ENCODE data around the gene HRH2. TPM values are rescaled to one million over a fixed set of nuclear protein-coding genes. Genes with fewer than 3 reads are reported as not detected.
A peak's percentile ranks its signal among the peaks of the same experiment; 100 is the strongest.

HRH2 gene
- total RNA-seq, 2 experiments from 2014 or later, result 2.9 to 3.4 TPM

DNA sequence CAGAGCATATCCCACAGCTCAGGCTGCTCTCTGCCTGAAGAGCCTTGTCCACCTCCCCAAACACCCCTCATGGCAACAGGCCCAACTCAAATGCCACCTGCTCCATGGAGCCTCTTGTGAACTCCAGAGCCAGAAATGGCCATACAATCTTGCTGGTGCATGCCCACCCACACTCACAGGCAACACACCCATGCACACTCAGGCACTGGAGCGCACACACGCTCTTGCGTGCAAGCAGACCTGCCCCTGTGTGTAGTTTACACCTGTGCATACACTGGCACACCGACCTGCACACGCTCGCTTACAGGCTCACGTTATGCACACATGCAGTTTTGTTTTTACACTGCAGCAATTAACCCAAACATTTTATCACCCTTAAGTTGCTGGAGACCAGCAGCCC is 40.0 kb downstream of the HRH2 start:
- Mint-ChIP-seq H3K9me3 (no peaks in the 10 kb centered on the region), H3K36me3 (ENCODE audit: low read depth) (peaks cover 38% of the 10 kb centered on the region), H3K27me3 (no peaks in the 10 kb centered on the region), H3K27ac (peak overlapping the region; percentile 47), H3K4me3 (no peak overlapping the region), H3K4me1 (ENCODE audit: low read depth) (peaks cover 46% of the 10 kb centered on the region)
- Histone ChIP-seq H3K27ac (ENCODE audit: low read depth in 1 of 2, low read length in 2 of 2) (no peak overlapping the region), H3K4me1 (ENCODE audit: insufficient read depth, low read length) (peaks cover 26% of the 10 kb centered on the region), H3K9me3 (ENCODE audit: control insufficient read depth in 1 of 2, insufficient read depth in 1 of 2, low read length in 2 of 2) (no peaks in the 10 kb centered on the region), H3K27me3 (ENCODE audit: control insufficient read depth in 1 of 2, insufficient read depth in 2 of 2, low read length in 2 of 2) (no peaks in the 10 kb centered on the region), H3K36me3 (ENCODE audit: insufficient read depth, low read length) (peaks cover 18% of the 10 kb centered on the region), H3K4me3 (ENCODE audit: low read length) (no peak overlapping the region)
- DNase-seq (no peak), ATAC-seq (ENCODE audit: poor library complexity) (no peak)
- intact Hi-C loops (cut with DNase I, micrococcal nuclease), result loop anchor here (5.0 to 10.0 kb wide), 2 partner anchors 46 to 743 kb away; no protein-coding TSS in a partner anchor
- TF ChIP-seq CTCF (IDR thresholded peaks at IDR 0.05), result no peak
- CTCF ChIA-PET, result interaction anchor here (0.6 to 2.4 kb wide), 2 partner anchors 15 to 164 kb away, joined by 3 to 13 read pairs; no protein-coding TSS in a partner anchor
- POLR2A ChIA-PET, result interaction anchor here (0.6 to 2.2 kb wide), 2 partner anchors 164 to 178 kb away, joined by 3 to 8 read pairs; no protein-coding TSS in a partner anchor

DNA sequence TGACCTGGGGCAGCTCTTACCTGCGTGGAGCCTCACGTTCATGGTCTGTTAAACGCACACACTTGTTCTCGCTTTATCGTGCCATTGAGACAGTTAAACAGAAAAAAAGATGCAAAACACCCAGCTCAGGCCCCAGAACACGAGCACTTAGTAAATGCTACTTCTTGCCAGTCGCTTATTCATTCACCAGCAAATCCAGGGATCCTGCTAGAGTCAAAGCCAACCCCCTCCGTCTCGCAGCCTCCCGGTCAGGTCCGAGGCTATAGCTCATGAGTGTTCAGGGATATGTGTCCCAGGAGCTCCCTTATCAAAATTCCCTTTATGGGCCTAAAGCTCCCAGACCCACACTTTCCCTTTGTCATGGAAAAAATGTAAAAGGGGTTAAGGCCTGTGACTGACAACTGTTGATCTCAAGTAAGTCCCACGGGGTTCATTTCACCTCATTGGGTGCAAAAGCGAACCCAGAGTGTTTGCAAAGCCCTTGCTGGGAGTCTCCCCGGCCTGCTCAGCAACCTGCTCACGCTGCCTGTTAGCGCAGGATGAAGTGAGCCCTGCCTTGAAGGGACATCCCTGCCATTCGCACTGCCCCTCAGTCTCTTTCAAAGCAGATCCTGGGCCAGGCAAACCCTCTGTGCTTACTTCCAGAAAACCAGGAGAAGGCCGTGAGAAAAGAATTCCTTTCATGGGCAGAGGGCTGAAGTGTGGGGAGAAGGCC is 40.7 kb downstream of the HRH2 start:
- Histone ChIP-seq H3K27me3 (ENCODE audit: control insufficient read depth in 1 of 2, insufficient read depth in 2 of 2, low read length in 2 of 2) (no peaks in the 10 kb centered on the region), H3K4me3 (ENCODE audit: low read length) (no peak overlapping the region), H3K27ac (ENCODE audit: low read depth in 1 of 2, low read length in 2 of 2) (no peak overlapping the region), H3K4me1 (ENCODE audit: insufficient read depth, low read length) (peaks cover 22% of the 10 kb centered on the region), H3K9me3 (ENCODE audit: control insufficient read depth in 1 of 2, insufficient read depth in 1 of 2, low read length in 2 of 2) (no peaks in the 10 kb centered on the region), H3K36me3 (ENCODE audit: insufficient read depth, low read length) (peaks cover 18% of the 10 kb centered on the region)
- peaks cover 40% of the 10 kb centered on the region for H3K4me1 Mint-ChIP-seq (ENCODE audit: low read depth)
- intact Hi-C loops (cut with DNase I, micrococcal nuclease), result loop anchor here (5.0 to 10.0 kb wide), 2 partner anchors 46 to 744 kb away; no protein-coding TSS in a partner anchor
- no peak overlapping the region for H3K4me3 Mint-ChIP-seq
- ChIA-PET CTCF (no interaction called here), POLR2A (interaction anchor here (0.6 to 2.2 kb wide), 2 partner anchors 32 to 165 kb away, joined by 3 to 8 read pairs; no protein-coding TSS in a partner anchor)
- TF ChIP-seq CTCF (IDR thresholded peaks at IDR 0.05), result no peak
- peaks cover 43% of the 10 kb centered on the region for H3K36me3 Mint-ChIP-seq (ENCODE audit: low read depth)
- H3K27me3 Mint-ChIP-seq, result no peaks in the 10 kb centered on the region
- no peak for ATAC-seq (ENCODE audit: poor library complexity)
- H3K9me3 Mint-ChIP-seq, result no peaks in the 10 kb centered on the region
- no peak overlapping the region for H3K27ac Mint-ChIP-seq
- DNase-seq, result peak in 1 of 14 experiments; percentile 11

DNA sequence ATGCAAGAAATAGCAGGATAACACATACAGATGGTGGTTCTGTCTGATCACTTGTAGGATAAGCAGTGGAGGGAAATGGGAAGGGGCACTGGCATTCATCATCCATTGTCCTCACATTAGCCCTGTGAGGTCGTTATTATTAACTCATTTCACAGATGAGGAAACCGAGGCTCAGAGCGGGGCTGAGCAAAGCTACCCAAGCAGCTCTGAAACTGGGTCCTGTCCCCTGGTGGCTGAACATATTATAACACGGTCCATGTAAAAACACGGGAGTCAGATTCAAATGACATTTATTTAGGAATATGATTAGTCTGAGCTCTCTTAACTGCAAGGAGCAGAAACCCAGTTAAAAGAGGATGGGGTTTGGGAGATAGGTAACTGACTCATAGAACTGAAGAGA is 43.1 kb downstream of the HRH2 start:
- POLR2A ChIA-PET, result interaction anchor here (1.1 to 1.2 kb wide), 2 partner anchors 11 to 167 kb away, joined by 3 to 6 read pairs; no protein-coding TSS in a partner anchor
- H3K27me3 ChIP-seq (ENCODE audit: control insufficient read depth in 1 of 2, insufficient read depth in 2 of 2, low read length in 2 of 2), result no peaks in the 10 kb centered on the region
- H3K27ac Mint-ChIP-seq, result no peak overlapping the region
- no peak overlapping the region for H3K4me3 Mint-ChIP-seq
- H3K4me3 ChIP-seq (ENCODE audit: low read length), result no peak overlapping the region
- no peak overlapping the region for H3K27ac ChIP-seq (ENCODE audit: low read depth in 1 of 2, low read length in 2 of 2)
- H3K9me3 Mint-ChIP-seq, result no peaks in the 10 kb centered on the region
- peaks cover 53% of the 10 kb centered on the region for H3K36me3 Mint-ChIP-seq (ENCODE audit: low read depth)
- peaks cover 20% of the 10 kb centered on the region for H3K4me1 Mint-ChIP-seq (ENCODE audit: low read depth)
- intact Hi-C loops (cut with DNase I, micrococcal nuclease), result loop anchor here in 1 of 2 experiments (5.0 kb wide), 1 partner anchor 84 kb away; no protein-coding TSS in a partner anchor
- TF ChIP-seq CTCF (IDR thresholded peaks at IDR 0.05), result peak; percentile 53
- H3K36me3 ChIP-seq (ENCODE audit: insufficient read depth, low read length), result peaks cover 18% of the 10 kb centered on the region
- H3K27me3 Mint-ChIP-seq, result no peaks in the 10 kb centered on the region
- ATAC-seq (ENCODE audit: poor library complexity) (no peak), DNase-seq (peak in 2 of 14 experiments; percentile 22 to 30)
- no peaks in the 10 kb centered on the region for H3K9me3 ChIP-seq (ENCODE audit: control insufficient read depth in 1 of 2, insufficient read depth in 1 of 2, low read length in 2 of 2)
- CTCF ChIA-PET, result interaction anchor here (0.5 to 3.4 kb wide), 3 partner anchors 163 to 629 kb away, joined by 3 to 31 read pairs (median 3); no protein-coding TSS in a partner anchor
- peaks cover 11% of the 10 kb centered on the region for H3K4me1 ChIP-seq (ENCODE audit: insufficient read depth, low read length)
